Measurements from ENCODE around the gene TRAF2.

DNA sequence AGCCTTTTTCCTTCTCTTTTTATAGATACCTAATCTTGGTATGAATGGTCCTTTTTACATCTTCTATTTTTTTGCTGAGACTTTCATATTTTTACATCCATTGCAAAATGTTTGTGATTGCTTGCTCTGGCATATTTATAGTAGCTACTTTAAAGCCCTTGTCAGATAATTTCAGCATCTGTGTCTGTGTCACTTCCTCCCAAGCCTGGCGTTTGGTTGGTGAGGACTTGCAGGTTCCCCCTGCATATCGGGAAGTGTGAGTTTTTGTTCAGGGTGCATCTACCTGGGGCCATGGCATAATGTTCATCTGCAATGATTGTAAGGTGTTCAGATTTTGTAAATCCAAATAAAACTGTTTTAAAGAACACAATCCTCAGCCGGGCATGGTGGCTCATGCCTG, 49.3 kb downstream of the TRAF2 start:
- no peak for TF ChIP-seq NFYC (CRISPR knock-in tag; IDR thresholded peaks at IDR 0.05)
- TF ChIP-seq ZNF431 (CRISPR knock-in tag; IDR thresholded peaks at IDR 0.05; ENCODE audit: borderline replicate concordance, low read depth) = no peak
- no peak for TF ChIP-seq CTCF (CRISPR knock-in tag; IDR thresholded peaks at IDR 0.05)
- TF ChIP-seq MXD4 (CRISPR knock-in tag; IDR thresholded peaks at IDR 0.05) = no peak
- no peak for TF ChIP-seq MTF1 (CRISPR knock-in tag; IDR thresholded peaks at IDR 0.05)
- TF ChIP-seq POLR2A (IDR thresholded peaks at IDR 0.05; ENCODE audit: insufficient read depth in 1 of 2, low read depth in 2 of 2, low read length in 2 of 2) = no peak
- no peak for TF ChIP-seq JDP2 (CRISPR knock-in tag; IDR thresholded peaks at IDR 0.05; ENCODE audit: borderline replicate concordance)
- TF ChIP-seq JUND (CRISPR knock-in tag; IDR thresholded peaks at IDR 0.05) = no peak
- TF ChIP-seq ZNF777 (CRISPR knock-in tag; IDR thresholded peaks at IDR 0.05) = no peak
- TF ChIP-seq EZH2 (conservative IDR thresholded peaks at IDR 0.05; ENCODE audit: low read depth, low read length) = no peak
- TF ChIP-seq STAG1 (CRISPR knock-in tag; IDR thresholded peaks at IDR 0.05) = no peak
- no peak for TF ChIP-seq EP300 (IDR thresholded peaks at IDR 0.05; ENCODE audit: low read depth in 2 of 2, low read length in 2 of 2)
- no peak for TF ChIP-seq EP300 (CRISPR knock-in tag; IDR thresholded peaks at IDR 0.05; ENCODE audit: borderline replicate concordance)
- TF ChIP-seq MAZ (IDR thresholded peaks at IDR 0.05; ENCODE audit: borderline replicate concordance, low read depth, low read length) = no peak
- TF ChIP-seq MAZ (CRISPR knock-in tag; IDR thresholded peaks at IDR 0.05; ENCODE audit: low read depth) = no peak
